K562 (cell line): ENCODE data around the gene SNRNP200. TPM values are rescaled to one million over a fixed set of nuclear protein-coding genes. Genes with fewer than 3 reads are reported as not detected.

ENCODE experiments used
- ATAC-seq: fragments of 200-7000 bp; cut with Tn5 transposase; 3 replicates; pipeline ENCODE4 v1.9.1; 2020; ENCODE audit warnings: moderate library complexity
- BruUV-seq: library from RNA; stranded (reverse); fragments of 400-500 nt; replicated peaks from 2 replicates; lab custom pipeline; 2021; lab: Mats Ljungman, UMichigan
- CTCF ChIA-PET: fragments of 300-600 bp; formaldehyde crosslinking; extraction: SDS; loops from one replicate; lab custom pipeline; 2021; ENCODE audit warnings: low intra/inter-chr PET ratio; lab: Yijun Ruan, JAX
- POLR2A ChIA-PET: fragments of 300-600, 350-650 bp; sonication (Branson Sonifier 250); formaldehyde crosslinking; extraction: SDS; loops from one replicate; lab custom pipeline; 2021; ENCODE audit warnings: antibody characterized with exemption, inconsistent platforms; lab: Yijun Ruan, JAX
- DNase-seq, 4 experiments: peaks; one replicate each; pipeline versions ENCODE4 v3.0.0 to v3.0.0-alpha.2; 2011 to 2018; ENCODE audit warnings: low spot score in 3 of 4, mixed read lengths in 3 of 4; ENCODE audit errors: extremely low read depth in 1 of 4
- FAIRE-seq: peaks from 2 replicates; lab custom pipeline; 2011; peaks lifted over from hg19 to GRCh38; lab: Jason Lieb, UNC
- H2AFZ ChIP-seq: 2 replicates; pipeline ENCODE4 v1.6.0; 2011; ENCODE audit warnings: low read depth, low read length, control low read depth, inconsistent platforms
- H3K27ac ChIP-seq: fragments of 200-600 bp; 3 replicates; pipeline ENCODE4 v1.8.0; 2011; ENCODE audit warnings: low read depth, mild to moderate bottlenecking, control low read depth, inconsistent platforms, low read length, moderate library complexity, mixed read lengths; ENCODE audit errors: extremely low read depth
- H3K27me3 ChIP-seq, 2 experiments: fragments of 300-600 bp in 1 of 2; 2 replicates in 1 of 2; 3 replicates in 1 of 2; pipeline versions ENCODE4 v1.6.0 to v1.8.0; 2011; ENCODE audit warnings: inconsistent platforms in 2 of 2, low read length in 2 of 2, mild to moderate bottlenecking in 1 of 2, mixed read lengths in 1 of 2, moderate library complexity in 1 of 2; ENCODE audit not compliant: control insufficient read depth in 2 of 2, insufficient read depth in 2 of 2
- H3K36me3 ChIP-seq: fragments of 300-600 bp; 3 replicates; pipeline ENCODE4 v1.8.0; 2011; ENCODE audit warnings: mild to moderate bottlenecking, low read length, inconsistent platforms; ENCODE audit not compliant: control insufficient read depth, insufficient read depth
- H3K4me1 ChIP-seq, 2 experiments: fragments of 200-600 bp in 1 of 2; replicated peaks in 1 of 2; 2 replicates in 1 of 2; 3 replicates in 1 of 2; pipeline versions ENCODE4 v1.5.1 to v1.8.0; 2011; ENCODE audit warnings: inconsistent platforms in 2 of 2, low read length in 2 of 2, mild to moderate bottlenecking in 1 of 2, mixed read lengths in 1 of 2, moderate library complexity in 1 of 2; ENCODE audit not compliant: control insufficient read depth in 2 of 2, insufficient read depth in 2 of 2
- H3K4me2 ChIP-seq: 2 replicates; pipeline ENCODE4 v1.6.1; 2011; ENCODE audit warnings: low read length, control low read depth, inconsistent platforms, mixed read lengths; ENCODE audit not compliant: insufficient read depth
- H3K4me3 ChIP-seq: fragments of 200-600 bp; sonication (generic), shearing (Covaris generic); 2 replicates; pipeline ENCODE4 v1.5.1; 2016; ENCODE audit warnings: control low read depth, inconsistent platforms
- H3K79me2 ChIP-seq: fragments of 200-600 bp; 3 replicates; pipeline ENCODE4 v1.8.0; 2011; ENCODE audit warnings: low read length, inconsistent platforms; ENCODE audit not compliant: control insufficient read depth, insufficient read depth
- H3K9ac ChIP-seq, 2 experiments: 2 replicates each; pipeline versions ENCODE4 v1.6.0 to v1.6.1; 2011; ENCODE audit warnings: low read depth in 2 of 2, low read length in 2 of 2, control low read depth in 1 of 2, inconsistent platforms in 1 of 2, mild to moderate bottlenecking in 1 of 2, mixed read lengths in 1 of 2; ENCODE audit not compliant: insufficient read depth in 1 of 2
- H3K9me1 ChIP-seq: one replicate; pipeline ENCODE4 v1.6.0; 2011; ENCODE audit warnings: inconsistent platforms, mild to moderate bottlenecking, low read length, moderate library complexity; ENCODE audit not compliant: control insufficient read depth, insufficient read depth
- H3K9me3 ChIP-seq: replicated peaks from 2 replicates; pipeline ENCODE4 v1.5.1; 2011; ENCODE audit warnings: low read depth, low read length, inconsistent platforms; ENCODE audit not compliant: control insufficient read depth, insufficient read depth
- H4K20me1 ChIP-seq: replicated peaks from 2 replicates; pipeline ENCODE4 v1.6.1; 2011; ENCODE audit warnings: low read length, inconsistent platforms, mixed read lengths; ENCODE audit not compliant: control insufficient read depth, insufficient read depth
- GATAD2A ChIP-seq: fragments of 450-650 bp; IDR thresholded peaks from 2 replicates; pipeline ENCODE4 v1.6.1; 2017
- HCFC1 ChIP-seq: IDR thresholded peaks from 2 replicates; pipeline ENCODE4 v1.6.1; 2012; ENCODE audit warnings: low read depth, low read length, improper control_type of control experiment
- MYNN ChIP-seq, 2 experiments: sonication (generic); formaldehyde crosslinking in 1 of 2; IDR thresholded peaks; 2 replicates each; pipeline versions ENCODE4 v1.5.0 to v1.6.1; 2016 to 2020; ENCODE audit warnings: antibody characterized with exemption in 1 of 2, missing genetic modification reagents in 1 of 2
- PHF20 ChIP-seq: fragments of 450-650 bp; IDR thresholded peaks from 2 replicates; pipeline ENCODE4 v1.6.1; 2018; ENCODE audit not compliant: partially characterized antibody
- WGBS: fragments of 100-300 bp; shearing (Covaris generic); methylation state at CpG from one replicate; pipeline ENCODE4 v1.1.6; 2016; ENCODE audit warnings: low coverage, mixed read lengths; ENCODE audit not compliant: insufficient coverage; ENCODE audit errors: missing lambda C conversion rate; 5-methylcytosine and 5-hydroxymethylcytosine counted together
- in situ Hi-C: fragments of 300-500 bp; cut with MboI; formaldehyde crosslinking; loops from 4 replicates; pipeline ENCODE4 v1.15.0; 2018; ENCODE audit warnings: inconsistent platforms, mixed read lengths
- intact Hi-C: fragments of 100-400 bp; cut with micrococcal nuclease; formaldehyde crosslinking; loops from 2 replicates; pipeline ENCODE4 v1.14.2; 2022
- polyA plus RNA-seq, 8 experiments: library from polyadenylated mRNA; depleted of rRNA in 4 of 8; stranded (reverse) in 5 of 8; unstranded in 3 of 8; fragments of >200 nt; fragmentation: Nextera tagmentation in 2 of 8; fragmentation: Illumina TruSeq in 1 of 8; extraction: Ambion mirVana in 2 of 8; extraction: Trizol in 1 of 8; gene quantifications; 2 replicates each; pipeline versions ENCODE4 v1.2.1 to v1.2.3, GENCODE V29; 2011 to 2014; ENCODE audit warnings: inconsistent platforms in 1 of 8, missing spikeins in 1 of 8
- total RNA-seq, 7 experiments: library from RNA; depleted of rRNA in 6 of 7; stranded (reverse); fragments of >200 nt in 6 of 7; fragmentation: Illumina TruSeq in 2 of 7; extraction: Trizol in 2 of 7; gene quantifications; 2 replicates each; pipeline versions ENCODE4 v1.2.1 to v1.2.3, GENCODE V29; 2011 to 2021; ENCODE audit warnings: low replicate concordance in 1 of 7
- TF ChIP-seq, protein P1 (sequence below): fragments of 250-450 bp; sonication (Bioruptor Pico); IDR thresholded peaks from 2 replicates; pipeline ENCODE4 v1.8.0; 2021; ENCODE audit warnings: moderate library complexity, mild to moderate bottlenecking, inconsistent platforms
- TF ChIP-seq, protein P2 (sequence below): IDR thresholded peaks from 2 replicates; pipeline ENCODE4 v1.6.1; 2016; ENCODE audit warnings: missing genetic modification characterization, missing compliant biosample characterization
- TF ChIP-seq, protein P3 (sequence below): fragments of 250-450 bp; sonication (Bioruptor Pico); IDR thresholded peaks from 2 replicates; pipeline ENCODE4 v1.4.0; 2020; ENCODE audit warnings: mild to moderate bottlenecking, moderate library complexity
- TF ChIP-seq, protein P4 (sequence below): fragments of 200-600 bp; sonication (generic); IDR thresholded peaks from one replicate; pipeline ENCODE4 v1.6.1; 2012; ENCODE audit warnings: mild to moderate bottlenecking, low read depth, low read length, inconsistent platforms

SNRNP200 gene
- total and polyA plus RNA-seq, 9 of the 15 experiments (the other 6 are each of a cell fraction or from before 2014, with no cell fraction given): 76.1 to 231 (median 155) TPM

DNA sequence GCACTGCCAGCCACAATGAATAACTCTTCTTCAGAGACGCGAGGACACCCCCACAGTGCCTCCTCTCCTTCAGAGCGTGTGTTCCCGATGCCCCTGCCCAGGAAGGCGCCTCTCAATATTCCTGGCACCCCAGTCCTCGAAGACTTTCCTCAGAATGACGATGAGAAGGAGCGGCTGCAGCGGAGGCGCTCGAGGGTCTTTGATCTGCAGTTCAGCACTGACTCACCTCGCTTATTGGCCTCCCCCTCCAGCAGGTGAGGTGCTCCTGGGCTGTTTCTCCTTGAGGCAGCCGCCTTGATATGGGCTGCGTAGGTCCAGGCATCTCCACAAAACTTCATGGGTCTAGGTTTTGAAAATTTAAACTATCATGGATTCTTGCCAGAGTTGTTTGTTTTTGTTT is 36.3 kb upstream of the SNRNP200 start:
- Histone ChIP-seq H3K9ac (peak overlapping the region in 1 of 2 experiments; percentile 54; a peak in 1 of 4 replicates), H4K20me1 (peaks cover 5% of the 10 kb centered on the region), H3K79me2 (peaks cover 62% of the 10 kb centered on the region), H2AFZ (no peak overlapping the region), H3K36me3 (peaks cover 75% of the 10 kb centered on the region), H3K9me1 (no peaks in the 10 kb centered on the region), H3K4me1 (peaks cover 13 to 31% of the 10 kb centered on the region in 2 experiments), H3K4me2 (no peak overlapping the region), H3K27ac (no peak overlapping the region), H3K4me3 (no peak overlapping the region), H3K27me3 (no peaks in the 10 kb centered on the region), H3K9me3 (no peaks in the 10 kb centered on the region)
- FAIRE-seq (no peak), DNase-seq (no peak), ATAC-seq (no peak)
- in situ Hi-C loops: no loop called here
- ChIA-PET CTCF (no interaction called here), POLR2A (interaction anchor here (0.8 to 1.2 kb wide), 2 partner anchors 8 to 16 kb away, joined by 3 to 4 read pairs; no protein-coding TSS in a partner anchor)
- 93% methylated on average over 13 of the region's 14 CpGs for WGBS
- intact Hi-C loops: no loop called here
- BruUV-seq: no TSS peak
- TF ChIP-seq MYNN (IDR thresholded peaks at IDR 0.05) (no peak), MYNN (CRISPR knock-in tag; IDR thresholded peaks at IDR 0.05) (no peak), PHF20 (no peak), GATAD2A (no peak), HCFC1 (no peak)
- TF ChIP-seq, protein P1, sequence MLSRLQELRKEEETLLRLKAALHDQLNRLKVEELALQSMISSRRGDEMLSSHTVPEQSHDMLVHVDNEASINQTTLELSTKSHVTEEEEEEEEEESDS: no peak
- TF ChIP-seq, protein P2, sequence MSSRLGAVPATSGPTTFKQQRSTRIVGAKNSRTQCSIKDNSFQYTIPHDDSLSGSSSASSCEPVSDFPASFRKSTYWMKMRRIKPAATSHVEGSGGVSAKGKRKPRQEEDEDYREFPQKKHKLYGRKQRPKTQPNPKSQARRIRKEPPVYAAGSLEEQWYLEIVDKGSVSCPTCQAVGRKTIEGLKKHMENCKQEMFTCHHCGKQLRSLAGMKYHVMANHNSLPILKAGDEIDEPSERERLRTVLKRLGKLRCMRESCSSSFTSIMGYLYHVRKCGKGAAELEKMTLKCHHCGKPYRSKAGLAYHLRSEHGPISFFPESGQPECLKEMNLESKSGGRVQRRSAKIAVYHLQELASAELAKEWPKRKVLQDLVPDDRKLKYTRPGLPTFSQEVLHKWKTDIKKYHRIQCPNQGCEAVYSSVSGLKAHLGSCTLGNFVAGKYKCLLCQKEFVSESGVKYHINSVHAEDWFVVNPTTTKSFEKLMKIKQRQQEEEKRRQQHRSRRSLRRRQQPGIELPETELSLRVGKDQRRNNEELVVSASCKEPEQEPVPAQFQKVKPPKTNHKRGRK (tag): no peak
- TF ChIP-seq, protein P3, sequence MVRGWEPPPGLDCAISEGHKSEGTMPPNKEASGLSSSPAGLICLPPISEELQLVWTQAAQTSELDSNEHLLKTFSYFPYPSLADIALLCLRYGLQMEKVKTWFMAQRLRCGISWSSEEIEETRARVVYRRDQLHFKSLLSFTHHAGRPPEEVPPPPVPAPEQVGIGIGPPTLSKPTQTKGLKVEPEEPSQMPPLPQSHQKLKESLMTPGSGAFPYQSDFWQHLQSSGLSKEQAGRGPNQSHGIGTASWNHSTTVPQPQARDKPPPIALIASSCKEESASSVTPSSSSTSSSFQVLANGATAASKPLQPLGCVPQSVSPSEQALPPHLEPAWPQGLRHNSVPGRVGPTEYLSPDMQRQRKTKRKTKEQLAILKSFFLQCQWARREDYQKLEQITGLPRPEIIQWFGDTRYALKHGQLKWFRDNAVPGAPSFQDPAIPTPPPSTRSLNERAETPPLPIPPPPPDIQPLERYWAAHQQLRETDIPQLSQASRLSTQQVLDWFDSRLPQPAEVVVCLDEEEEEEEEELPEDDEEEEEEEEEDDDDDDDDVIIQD (CRISPR knock-in tag): no peak
- TF ChIP-seq, protein P4, sequence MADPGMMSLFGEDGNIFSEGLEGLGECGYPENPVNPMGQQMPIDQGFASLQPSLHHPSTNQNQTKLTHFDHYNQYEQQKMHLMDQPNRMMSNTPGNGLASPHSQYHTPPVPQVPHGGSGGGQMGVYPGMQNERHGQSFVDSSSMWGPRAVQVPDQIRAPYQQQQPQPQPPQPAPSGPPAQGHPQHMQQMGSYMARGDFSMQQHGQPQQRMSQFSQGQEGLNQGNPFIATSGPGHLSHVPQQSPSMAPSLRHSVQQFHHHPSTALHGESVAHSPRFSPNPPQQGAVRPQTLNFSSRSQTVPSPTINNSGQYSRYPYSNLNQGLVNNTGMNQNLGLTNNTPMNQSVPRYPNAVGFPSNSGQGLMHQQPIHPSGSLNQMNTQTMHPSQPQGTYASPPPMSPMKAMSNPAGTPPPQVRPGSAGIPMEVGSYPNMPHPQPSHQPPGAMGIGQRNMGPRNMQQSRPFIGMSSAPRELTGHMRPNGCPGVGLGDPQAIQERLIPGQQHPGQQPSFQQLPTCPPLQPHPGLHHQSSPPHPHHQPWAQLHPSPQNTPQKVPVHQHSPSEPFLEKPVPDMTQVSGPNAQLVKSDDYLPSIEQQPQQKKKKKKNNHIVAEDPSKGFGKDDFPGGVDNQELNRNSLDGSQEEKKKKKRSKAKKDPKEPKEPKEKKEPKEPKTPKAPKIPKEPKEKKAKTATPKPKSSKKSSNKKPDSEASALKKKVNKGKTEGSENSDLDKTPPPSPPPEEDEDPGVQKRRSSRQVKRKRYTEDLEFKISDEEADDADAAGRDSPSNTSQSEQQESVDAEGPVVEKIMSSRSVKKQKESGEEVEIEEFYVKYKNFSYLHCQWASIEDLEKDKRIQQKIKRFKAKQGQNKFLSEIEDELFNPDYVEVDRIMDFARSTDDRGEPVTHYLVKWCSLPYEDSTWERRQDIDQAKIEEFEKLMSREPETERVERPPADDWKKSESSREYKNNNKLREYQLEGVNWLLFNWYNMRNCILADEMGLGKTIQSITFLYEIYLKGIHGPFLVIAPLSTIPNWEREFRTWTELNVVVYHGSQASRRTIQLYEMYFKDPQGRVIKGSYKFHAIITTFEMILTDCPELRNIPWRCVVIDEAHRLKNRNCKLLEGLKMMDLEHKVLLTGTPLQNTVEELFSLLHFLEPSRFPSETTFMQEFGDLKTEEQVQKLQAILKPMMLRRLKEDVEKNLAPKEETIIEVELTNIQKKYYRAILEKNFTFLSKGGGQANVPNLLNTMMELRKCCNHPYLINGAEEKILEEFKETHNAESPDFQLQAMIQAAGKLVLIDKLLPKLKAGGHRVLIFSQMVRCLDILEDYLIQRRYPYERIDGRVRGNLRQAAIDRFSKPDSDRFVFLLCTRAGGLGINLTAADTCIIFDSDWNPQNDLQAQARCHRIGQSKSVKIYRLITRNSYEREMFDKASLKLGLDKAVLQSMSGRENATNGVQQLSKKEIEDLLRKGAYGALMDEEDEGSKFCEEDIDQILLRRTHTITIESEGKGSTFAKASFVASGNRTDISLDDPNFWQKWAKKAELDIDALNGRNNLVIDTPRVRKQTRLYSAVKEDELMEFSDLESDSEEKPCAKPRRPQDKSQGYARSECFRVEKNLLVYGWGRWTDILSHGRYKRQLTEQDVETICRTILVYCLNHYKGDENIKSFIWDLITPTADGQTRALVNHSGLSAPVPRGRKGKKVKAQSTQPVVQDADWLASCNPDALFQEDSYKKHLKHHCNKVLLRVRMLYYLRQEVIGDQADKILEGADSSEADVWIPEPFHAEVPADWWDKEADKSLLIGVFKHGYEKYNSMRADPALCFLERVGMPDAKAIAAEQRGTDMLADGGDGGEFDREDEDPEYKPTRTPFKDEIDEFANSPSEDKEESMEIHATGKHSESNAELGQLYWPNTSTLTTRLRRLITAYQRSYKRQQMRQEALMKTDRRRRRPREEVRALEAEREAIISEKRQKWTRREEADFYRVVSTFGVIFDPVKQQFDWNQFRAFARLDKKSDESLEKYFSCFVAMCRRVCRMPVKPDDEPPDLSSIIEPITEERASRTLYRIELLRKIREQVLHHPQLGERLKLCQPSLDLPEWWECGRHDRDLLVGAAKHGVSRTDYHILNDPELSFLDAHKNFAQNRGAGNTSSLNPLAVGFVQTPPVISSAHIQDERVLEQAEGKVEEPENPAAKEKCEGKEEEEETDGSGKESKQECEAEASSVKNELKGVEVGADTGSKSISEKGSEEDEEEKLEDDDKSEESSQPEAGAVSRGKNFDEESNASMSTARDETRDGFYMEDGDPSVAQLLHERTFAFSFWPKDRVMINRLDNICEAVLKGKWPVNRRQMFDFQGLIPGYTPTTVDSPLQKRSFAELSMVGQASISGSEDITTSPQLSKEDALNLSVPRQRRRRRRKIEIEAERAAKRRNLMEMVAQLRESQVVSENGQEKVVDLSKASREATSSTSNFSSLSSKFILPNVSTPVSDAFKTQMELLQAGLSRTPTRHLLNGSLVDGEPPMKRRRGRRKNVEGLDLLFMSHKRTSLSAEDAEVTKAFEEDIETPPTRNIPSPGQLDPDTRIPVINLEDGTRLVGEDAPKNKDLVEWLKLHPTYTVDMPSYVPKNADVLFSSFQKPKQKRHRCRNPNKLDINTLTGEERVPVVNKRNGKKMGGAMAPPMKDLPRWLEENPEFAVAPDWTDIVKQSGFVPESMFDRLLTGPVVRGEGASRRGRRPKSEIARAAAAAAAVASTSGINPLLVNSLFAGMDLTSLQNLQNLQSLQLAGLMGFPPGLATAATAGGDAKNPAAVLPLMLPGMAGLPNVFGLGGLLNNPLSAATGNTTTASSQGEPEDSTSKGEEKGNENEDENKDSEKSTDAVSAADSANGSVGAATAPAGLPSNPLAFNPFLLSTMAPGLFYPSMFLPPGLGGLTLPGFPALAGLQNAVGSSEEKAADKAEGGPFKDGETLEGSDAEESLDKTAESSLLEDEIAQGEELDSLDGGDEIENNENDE: no peak
